Endothelial cell of umbilical vein (primary cell): ENCODE results near the gene PRKAR1B. TPM values are rescaled to one million over a fixed set of nuclear protein-coding genes. Genes with fewer than 3 reads are reported as not detected.
A peak's percentile ranks its signal among the peaks of the same experiment; 100 is the strongest.

Source experiments
- BruUV-seq: library from RNA; stranded (reverse); fragments of 400-500 nt; replicated peaks from 2 replicates; lab custom pipeline; 2021; lab: Mats Ljungman, UMichigan
- CTCF ChIA-PET: fragments of 300-600, 350-600 bp; sonication (Branson Sonifier 250); formaldehyde crosslinking; loops from one replicate; lab custom pipeline; 2021; ENCODE audit warnings: antibody characterized with exemption, inconsistent platforms; lab: Charles Lee
- POLR2A ChIA-PET: fragments of 300-600, 350-600 bp; sonication (Branson Sonifier 250); formaldehyde crosslinking; loops from one replicate; lab custom pipeline; 2021; ENCODE audit warnings: antibody characterized with exemption, inconsistent platforms; lab: Charles Lee
- DNase-seq: peaks from one replicate; pipeline ENCODE4 v3.0.0-alpha.2; 2011; ENCODE audit warnings: low read depth, low spot score
- FAIRE-seq: peaks from 2 replicates; lab custom pipeline; 2011; peaks lifted over from hg19 to GRCh38; lab: Jason Lieb, UNC
- H2AFZ ChIP-seq: 2 replicates; pipeline ENCODE4 v1.6.0; 2012; ENCODE audit warnings: low read depth, low read length, control low read depth, inconsistent platforms
- H3K27ac ChIP-seq: 2 replicates; pipeline ENCODE4 v1.5.1; 2011; ENCODE audit warnings: low read depth, mild to moderate bottlenecking, control low read depth, low read length, moderate library complexity; ENCODE audit not compliant: insufficient read depth
- H3K27me3 ChIP-seq, 2 experiments: 2 replicates each; pipeline versions ENCODE4 v1.6.0 to v1.6.1; 2011; ENCODE audit warnings: low read length in 2 of 2, mixed read lengths in 1 of 2; ENCODE audit not compliant: control insufficient read depth in 2 of 2, insufficient read depth in 2 of 2
- H3K36me3 ChIP-seq, 2 experiments: 2 replicates in 1 of 2; 3 replicates in 1 of 2; pipeline ENCODE4 v1.5.1; 2011; ENCODE audit warnings: low read length in 2 of 2, mild to moderate bottlenecking in 1 of 2, moderate library complexity in 1 of 2; ENCODE audit not compliant: control insufficient read depth in 2 of 2, insufficient read depth in 2 of 2; ENCODE audit errors: extremely low read depth in 1 of 2
- H3K4me1 ChIP-seq: 3 replicates; pipeline ENCODE4 v1.5.1; 2011; ENCODE audit warnings: mild to moderate bottlenecking, low read length; ENCODE audit not compliant: control insufficient read depth, insufficient read depth; ENCODE audit errors: extremely low read depth
- H3K4me2 ChIP-seq: 2 replicates; pipeline ENCODE4 v1.6.1; 2011; ENCODE audit warnings: low read length, control low read depth, mixed read lengths; ENCODE audit not compliant: insufficient read depth
- H3K4me3 ChIP-seq, 3 experiments: fragments of 200-600 bp in 1 of 3; sonication (generic), shearing (Covaris generic) in 1 of 3; replicated peaks in 1 of 3; 2 replicates each; pipeline ENCODE4 v1.5.1; 2011 to 2016; ENCODE audit warnings: control low read depth in 3 of 3, low read length in 3 of 3, mild to moderate bottlenecking in 2 of 3, inconsistent platforms in 1 of 3, low read depth in 1 of 3, moderate library complexity in 1 of 3; ENCODE audit not compliant: insufficient read depth in 1 of 3
- H3K79me2 ChIP-seq: 2 replicates; pipeline ENCODE4 v1.6.0; 2012; ENCODE audit warnings: low read length, inconsistent platforms; ENCODE audit not compliant: control insufficient read depth, insufficient read depth
- H3K9ac ChIP-seq: replicated peaks from 2 replicates; pipeline ENCODE3; 2011; ENCODE audit warnings: low read length, control low read depth; ENCODE audit not compliant: insufficient read depth; ENCODE audit errors: extremely low read depth
- H3K9me1 ChIP-seq: replicated peaks from 3 replicates; pipeline ENCODE4 v1.6.0; 2011; ENCODE audit warnings: mild to moderate bottlenecking, low read length; ENCODE audit not compliant: control insufficient read depth, insufficient read depth; ENCODE audit errors: extremely low read depth
- H3K9me3 ChIP-seq: replicated peaks from 2 replicates; pipeline ENCODE4 v1.5.1; 2012; ENCODE audit warnings: low read length, inconsistent platforms; ENCODE audit not compliant: control insufficient read depth, insufficient read depth
- H4K20me1 ChIP-seq: replicated peaks from 2 replicates; pipeline ENCODE3; 2011; ENCODE audit warnings: mild to moderate bottlenecking, low read length; ENCODE audit not compliant: control insufficient read depth, insufficient read depth; ENCODE audit errors: extremely low read depth
- EZH2 ChIP-seq: IDR thresholded peaks from 2 replicates; pipeline ENCODE4 v1.6.1; 2012; ENCODE audit warnings: borderline replicate concordance, low read depth, mild to moderate bottlenecking, moderate library complexity, low read length, inconsistent platforms; ENCODE audit not compliant: severe bottlenecking
- FOS ChIP-seq: IDR thresholded peaks from 2 replicates; pipeline ENCODE4 v1.6.1; 2011; ENCODE audit warnings: mild to moderate bottlenecking, low read length, moderate library complexity, borderline replicate concordance; ENCODE audit not compliant: insufficient read depth
- GATA2 ChIP-seq: IDR thresholded peaks from 2 replicates; pipeline ENCODE4 v1.7.0; 2011; ENCODE audit warnings: low read depth, mild to moderate bottlenecking, moderate library complexity, mixed read lengths, low read length; ENCODE audit not compliant: insufficient read length, insufficient read depth
- JUN ChIP-seq: IDR thresholded peaks from 2 replicates; pipeline ENCODE4 v1.6.1; 2011; ENCODE audit warnings: borderline replicate concordance, low read depth; ENCODE audit not compliant: insufficient read length, insufficient read depth
- MYC ChIP-seq: IDR thresholded peaks from one replicate; pipeline ENCODE4 v1.6.1; 2011; ENCODE audit warnings: mild to moderate bottlenecking, low read depth, low read length
- POLR2A ChIP-seq: IDR thresholded peaks from 2 replicates; pipeline ENCODE4 v1.6.1; 2012; ENCODE audit warnings: low read depth, mild to moderate bottlenecking, control low read depth, low read length
- POLR2AphosphoS5 ChIP-seq: IDR thresholded peaks from 2 replicates; pipeline ENCODE4 v1.6.1; 2012; ENCODE audit warnings: low read depth, mild to moderate bottlenecking, control low read depth, low read length, moderate library complexity; ENCODE audit not compliant: insufficient read depth
- dilution Hi-C: fragments of 300-500 bp; cut with MboI; formaldehyde crosslinking; loops from one replicate; pipeline ENCODE4 v1.15.0; 2019; ENCODE audit warnings: low sequenced_read_pairs; ENCODE audit not compliant: extremely low pct_ligation_motif_present
- intact Hi-C: fragments of 100-400 bp; cut with micrococcal nuclease; formaldehyde crosslinking; loops from one replicate; pipeline ENCODE4 v1.10.0; 2022
- polyA plus RNA-seq, 4 experiments: library from polyadenylated mRNA; depleted of rRNA in 3 of 4; stranded (reverse) in 3 of 4; unstranded in 1 of 4; fragments of >200 nt; gene quantifications; 2 replicates each; pipeline versions ENCODE4 v1.2.1 to v1.2.3, GENCODE V29; 2011 to 2012; ENCODE audit warnings: missing spikeins in 1 of 4
- total RNA-seq: library from RNA; stranded (reverse); gene quantifications from 2 replicates; pipeline ENCODE4 v1.2.3, GENCODE V29; 2021
- TF ChIP-seq, protein P1 (sequence below): IDR thresholded peaks from 2 replicates; pipeline ENCODE4 v1.6.1; 2011; ENCODE audit not compliant: insufficient read depth, insufficient read length
- TF ChIP-seq, protein P2 (sequence below), 2 donors: IDR thresholded peaks; 1 replicate in 1 of 2; 2 replicates in 1 of 2; pipeline ENCODE4 v1.5.1; 2011; ENCODE audit warnings: low read length in 2 of 2, mild to moderate bottlenecking in 2 of 2, moderate library complexity in 2 of 2, control low read depth in 1 of 2, inconsistent platforms in 1 of 2, low read depth in 1 of 2; ENCODE audit not compliant: insufficient read depth in 1 of 2; ENCODE audit errors: extremely low read depth in 1 of 2

PRKAR1B gene
- total and polyA plus RNA-seq, 2 donors (not counting 3 experiments of a cell fraction or from before 2014, with no cell fraction given), result 15.4 to 29.2 TPM

DNA sequence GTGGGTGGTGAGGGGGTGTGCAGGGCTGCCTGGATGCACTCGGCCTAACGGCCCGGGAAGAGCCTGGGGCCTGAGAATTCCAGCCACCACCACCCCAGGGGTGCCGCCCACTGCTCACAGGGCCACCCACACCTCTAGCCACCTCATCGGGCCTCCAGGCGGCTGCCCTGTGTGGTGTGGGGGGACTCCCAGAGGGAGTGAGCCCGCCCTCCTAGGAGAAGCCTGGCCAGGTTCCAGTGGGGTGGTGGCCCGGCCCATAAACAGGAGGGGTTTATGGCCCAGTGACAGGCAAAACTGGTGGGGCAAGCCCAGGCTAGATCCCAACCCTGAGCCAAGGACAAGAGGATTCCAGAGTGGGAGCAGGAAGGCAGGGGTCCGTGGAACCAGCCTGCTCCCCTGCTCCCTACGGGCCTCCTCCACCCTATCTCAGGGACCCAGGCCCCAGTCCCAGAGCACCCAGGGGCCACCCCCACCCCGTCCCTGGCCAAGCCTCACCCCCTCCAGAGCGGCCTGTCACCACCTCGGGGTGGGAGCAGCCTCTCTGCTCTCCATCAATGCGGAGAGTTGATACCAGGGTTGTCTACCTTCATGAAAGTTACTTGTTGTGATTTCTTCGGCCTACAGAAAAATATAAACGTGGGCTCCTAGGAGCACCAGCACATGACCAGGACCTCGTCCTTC is 187.2 kb downstream of the PRKAR1B start:
- TF ChIP-seq MYC, result no peak
- no peak for TF ChIP-seq FOS
- TF ChIP-seq EZH2, result no peak
- TF ChIP-seq, protein P1, sequence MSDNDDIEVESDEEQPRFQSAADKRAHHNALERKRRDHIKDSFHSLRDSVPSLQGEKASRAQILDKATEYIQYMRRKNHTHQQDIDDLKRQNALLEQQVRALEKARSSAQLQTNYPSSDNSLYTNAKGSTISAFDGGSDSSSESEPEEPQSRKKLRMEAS, result no peak
- no peak for TF ChIP-seq POLR2A
- TF ChIP-seq, protein P2, sequence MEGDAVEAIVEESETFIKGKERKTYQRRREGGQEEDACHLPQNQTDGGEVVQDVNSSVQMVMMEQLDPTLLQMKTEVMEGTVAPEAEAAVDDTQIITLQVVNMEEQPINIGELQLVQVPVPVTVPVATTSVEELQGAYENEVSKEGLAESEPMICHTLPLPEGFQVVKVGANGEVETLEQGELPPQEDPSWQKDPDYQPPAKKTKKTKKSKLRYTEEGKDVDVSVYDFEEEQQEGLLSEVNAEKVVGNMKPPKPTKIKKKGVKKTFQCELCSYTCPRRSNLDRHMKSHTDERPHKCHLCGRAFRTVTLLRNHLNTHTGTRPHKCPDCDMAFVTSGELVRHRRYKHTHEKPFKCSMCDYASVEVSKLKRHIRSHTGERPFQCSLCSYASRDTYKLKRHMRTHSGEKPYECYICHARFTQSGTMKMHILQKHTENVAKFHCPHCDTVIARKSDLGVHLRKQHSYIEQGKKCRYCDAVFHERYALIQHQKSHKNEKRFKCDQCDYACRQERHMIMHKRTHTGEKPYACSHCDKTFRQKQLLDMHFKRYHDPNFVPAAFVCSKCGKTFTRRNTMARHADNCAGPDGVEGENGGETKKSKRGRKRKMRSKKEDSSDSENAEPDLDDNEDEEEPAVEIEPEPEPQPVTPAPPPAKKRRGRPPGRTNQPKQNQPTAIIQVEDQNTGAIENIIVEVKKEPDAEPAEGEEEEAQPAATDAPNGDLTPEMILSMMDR (IDR thresholded peaks at IDR 0.05; ENCODE audit: extremely low read depth in 1 of 2, insufficient read depth in 1 of 2, low read depth in 1 of 2, low read length in 2 of 2), result no peak
- no peak for TF ChIP-seq JUN
- no peak for TF ChIP-seq GATA2
- no peak for TF ChIP-seq POLR2AphosphoS5
- no peak overlapping the region for H3K9ac ChIP-seq
- BruUV-seq, result no TSS peak
- H3K9me1 ChIP-seq, result no peaks in the 10 kb centered on the region
- H3K9me3 ChIP-seq, result no peaks in the 10 kb centered on the region
- no peaks in the 10 kb centered on the region for H4K20me1 ChIP-seq
- no peak overlapping the region for H3K4me2 ChIP-seq
- H3K36me3 ChIP-seq, result no peaks in the 10 kb centered on the region
- H3K27ac ChIP-seq, result peak overlapping the region; percentile 17
- CTCF ChIA-PET, result interaction anchor here (2.2 kb wide), 1 partner anchor 20 kb away, joined by 12 read pairs; the partner anchor contains the start of gene PDGFA
- no peak overlapping the region for H3K4me3 ChIP-seq
- H3K27me3 ChIP-seq, result no peaks in the 10 kb centered on the region
- intact Hi-C loops (no loop called here), dilution Hi-C loops (no loop called here)
- POLR2A ChIA-PET, result no interaction called here
- peaks cover 35% of the 10 kb centered on the region for H3K4me1 ChIP-seq
- peak; percentile 21 for FAIRE-seq
- no peaks in the 10 kb centered on the region for H3K79me2 ChIP-seq
- DNase-seq, result no peak
- H2AFZ ChIP-seq, result no peak overlapping the region
